Fibroblast of the conjunctiva (primary cell): Measurements from ENCODE around the gene B4GALT6.

Experiments used
- DNase-seq: peaks from one replicate; pipeline ENCODE4 v3.0.0-alpha.2; 2010; ENCODE audit warnings: low read depth

Gene B4GALT6

DNA sequence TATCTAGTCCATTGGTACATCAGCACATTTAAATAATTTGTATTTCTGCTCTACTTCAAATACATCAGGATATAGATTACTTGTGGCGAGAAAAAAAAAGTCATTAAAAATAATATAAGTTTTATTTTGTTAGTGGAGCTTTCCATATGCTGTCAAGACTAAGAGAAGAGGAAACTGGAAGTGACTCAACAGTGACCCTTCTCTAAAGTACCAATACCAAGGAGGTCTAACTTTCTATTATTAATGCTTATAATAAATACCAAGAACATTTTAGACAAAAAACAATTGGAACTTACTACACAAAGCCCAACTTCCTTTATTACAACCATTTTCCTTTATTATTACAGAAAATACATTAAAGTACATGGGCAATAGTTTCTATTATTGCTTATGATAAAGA, 52.9 kb downstream of the B4GALT6 start:
- DNase-seq, result no peak

DNA sequence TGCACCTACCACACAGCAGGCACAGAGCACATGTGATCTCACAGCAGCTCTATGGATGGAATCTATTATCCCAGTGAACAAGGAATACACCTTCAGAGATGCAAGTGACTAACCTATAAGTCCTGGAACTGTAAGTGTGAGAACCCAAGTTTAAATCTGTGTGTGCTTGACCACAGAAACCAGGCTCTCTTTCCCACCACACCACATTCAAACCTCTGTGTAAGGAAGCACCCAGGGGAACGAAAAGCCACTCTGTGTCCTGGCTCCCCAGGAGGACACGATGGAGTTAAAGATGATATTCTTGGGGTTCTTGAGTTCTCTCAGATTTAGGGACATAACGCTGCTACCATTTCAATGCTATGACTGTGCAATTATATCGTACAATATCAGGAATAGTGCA, 53.8 kb downstream of the B4GALT6 start:
- no peak for DNase-seq

DNA sequence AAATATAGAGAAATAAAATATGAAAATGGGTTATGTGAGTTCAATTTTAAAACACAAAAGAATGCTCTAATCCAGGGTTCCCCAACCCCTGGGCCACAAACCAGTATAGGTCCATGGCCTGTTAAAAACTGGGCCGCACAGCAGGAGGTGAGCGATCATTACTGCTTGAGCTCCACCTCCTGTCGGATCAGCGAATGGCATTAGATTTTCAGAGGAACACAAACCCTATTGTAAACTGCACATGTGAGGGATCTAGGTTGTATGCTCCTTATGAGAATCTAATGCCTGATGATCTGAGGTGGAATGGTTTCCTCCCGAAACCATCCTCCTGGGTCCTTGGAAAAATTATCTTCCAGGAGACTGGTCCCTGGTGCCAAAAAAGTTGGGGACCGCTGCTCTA, 58.0 kb downstream of the B4GALT6 start:
- DNase-seq, result no peak

GRCh38 chr18:31624892-31625640, 59.3 kb downstream of the B4GALT6 start:
- no peak for DNase-seq

DNA sequence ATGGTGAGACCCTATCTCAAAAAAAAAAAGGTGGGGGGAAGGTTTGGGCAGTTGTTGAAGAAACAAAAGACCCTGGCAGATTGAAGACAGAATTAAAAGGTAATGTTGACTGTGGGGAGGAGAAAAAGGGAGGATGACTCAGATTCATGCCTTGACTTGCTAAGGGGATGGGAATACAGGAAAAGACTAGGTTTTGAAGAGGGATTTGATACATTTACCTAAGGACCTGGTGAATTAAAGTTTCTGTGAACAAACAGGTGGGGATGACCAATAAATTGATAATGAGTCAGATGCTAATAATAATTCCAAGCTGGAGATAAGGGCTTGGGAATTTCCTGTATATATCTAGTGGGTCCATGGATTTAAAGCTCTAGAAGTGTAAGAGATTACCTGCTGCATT, 65.1 kb downstream of the B4GALT6 start:
- no peak for DNase-seq

GRCh38 chr18:31618801-31619200, 65.6 kb downstream of the B4GALT6 start:
- no peak for DNase-seq

GRCh38 chr18:31617031-31617717, 67.2 kb downstream of the B4GALT6 start:
- DNase-seq, result no peak

DNA sequence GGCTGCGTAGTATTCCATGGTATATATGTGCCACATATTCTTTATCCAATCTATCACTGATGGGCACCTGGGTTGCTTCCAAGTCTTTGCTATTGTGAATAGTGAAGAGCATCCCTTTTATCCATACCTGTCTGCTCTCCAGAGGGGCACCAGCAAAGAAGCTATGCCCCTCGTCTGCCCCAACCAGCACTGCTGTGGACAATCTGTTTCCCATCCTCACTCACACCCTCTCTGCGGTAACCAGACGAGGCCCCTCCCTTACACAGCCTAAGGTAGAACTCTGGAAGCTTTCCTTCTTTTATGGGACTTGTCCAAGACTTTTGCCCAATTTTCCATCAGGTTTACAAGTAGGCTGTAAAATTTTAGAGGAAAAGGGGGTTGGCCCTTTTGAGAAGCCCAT, 67.8 kb downstream of the B4GALT6 start:
- DNase-seq, result no peak

DNA sequence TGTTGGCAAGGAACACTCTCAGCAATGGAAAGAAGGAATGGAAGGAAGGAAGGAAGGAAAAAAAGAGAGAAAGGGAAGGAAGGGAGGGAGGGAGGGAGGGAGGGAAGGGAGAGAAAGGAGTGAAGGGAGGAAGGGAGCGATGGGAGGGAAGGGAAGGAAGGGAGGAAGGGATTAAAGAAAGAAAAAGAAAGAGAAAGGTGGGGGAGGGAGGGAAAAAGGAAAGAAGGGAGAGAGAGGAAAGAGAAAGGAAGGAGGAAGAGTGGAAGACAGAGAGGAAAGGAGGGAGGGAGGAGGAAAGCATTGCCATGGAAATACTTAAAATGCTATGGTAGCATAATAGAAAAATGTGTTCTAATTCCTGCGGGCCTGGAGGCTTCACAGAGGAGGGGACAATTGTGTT, 70.3 kb downstream of the B4GALT6 start:
- DNase-seq, result no peak

DNA sequence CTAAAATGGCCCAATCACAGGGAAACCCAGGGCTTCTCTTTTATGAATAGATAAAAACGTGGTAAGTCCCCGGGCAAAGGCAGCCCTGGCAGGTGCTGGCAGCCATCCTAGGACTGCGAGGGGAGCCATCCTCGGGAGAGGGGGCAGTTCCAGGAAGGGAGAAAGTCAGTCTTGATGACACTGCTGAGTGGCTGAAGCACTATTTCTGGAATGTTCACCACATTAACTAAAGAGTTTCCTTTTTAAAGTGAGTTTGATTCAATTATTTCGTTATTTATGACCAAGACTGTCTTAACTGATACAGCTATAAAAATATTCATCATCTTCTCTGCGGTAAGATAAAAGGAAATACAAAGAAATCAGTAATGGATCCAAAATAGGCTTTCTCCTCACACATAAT, 72.3 kb downstream of the B4GALT6 start:
- DNase-seq, result no peak

DNA sequence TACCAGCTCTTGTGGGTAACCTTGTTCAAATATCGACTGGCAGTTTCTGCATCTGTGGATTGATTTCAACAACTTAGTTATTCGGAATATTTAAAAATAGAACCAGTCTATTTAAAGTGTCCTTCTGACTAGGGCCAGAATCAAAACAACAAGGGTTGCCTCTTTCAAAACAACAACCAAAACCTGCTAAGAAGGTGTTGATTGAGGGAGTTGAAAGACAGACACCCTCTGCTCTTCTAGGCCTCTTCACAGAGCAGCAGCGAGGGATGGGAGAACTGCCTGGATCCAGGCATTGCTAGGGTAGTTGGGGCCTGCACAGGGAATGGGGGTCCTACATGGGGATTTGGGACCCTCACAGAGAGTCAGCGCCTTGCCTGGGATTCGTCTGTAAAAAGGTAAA, 72.9 kb downstream of the B4GALT6 start:
- no peak for DNase-seq

- DNase-seq, result no peak
These were observed 73.8 kb downstream of the B4GALT6 start for GRCh38 chr18:31610286-31611205.

DNA sequence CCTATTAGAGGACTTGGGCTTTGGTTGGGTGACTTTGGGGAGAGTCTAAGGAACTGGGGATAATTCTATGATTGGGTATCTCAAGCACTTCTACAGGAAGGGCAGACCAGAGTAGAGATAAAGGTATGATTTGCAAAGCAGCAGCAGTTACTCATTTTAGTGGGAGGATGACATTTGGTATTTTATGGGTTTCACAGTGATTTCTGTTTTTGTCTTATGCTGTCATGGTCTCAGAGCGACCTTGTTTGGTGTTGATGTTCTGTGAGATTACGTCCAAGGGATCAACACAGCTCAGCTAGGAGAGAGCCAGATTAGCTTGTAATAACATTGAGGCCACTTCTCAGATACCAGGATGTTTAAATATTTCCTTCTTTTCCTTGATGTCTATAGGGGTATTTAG, 74.5 kb downstream of the B4GALT6 start:
- DNase-seq, result no peak

- DNase-seq, result no peak
These were observed 77.0 kb downstream of the B4GALT6 start for GRCh38 chr18:31607384-31607783.

- DNase-seq, result no peak
These were observed 78.1 kb downstream of the B4GALT6 start for GRCh38 chr18:31606265-31606664.

DNA sequence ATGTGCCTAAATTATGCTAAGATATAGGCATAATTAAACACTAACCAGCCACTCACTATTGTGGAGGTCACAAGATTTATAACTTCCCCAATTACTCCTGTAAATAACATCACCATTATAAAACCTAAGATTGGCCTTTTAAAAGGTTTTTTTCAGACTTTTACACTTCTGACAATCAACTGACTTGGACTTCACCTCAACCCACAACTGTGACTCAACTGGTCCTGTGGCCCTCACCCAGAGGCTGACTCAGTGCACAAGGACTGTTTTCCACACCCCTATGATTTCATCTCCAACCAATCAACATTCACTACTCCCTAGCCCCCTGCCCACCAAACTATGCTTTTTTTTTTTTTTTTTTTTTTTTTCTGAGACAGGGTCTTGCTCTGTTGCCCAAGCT, 81.1 kb downstream of the B4GALT6 start:
- no peak for DNase-seq

GRCh38 chr18:31598021-31598805, 86.2 kb downstream of the B4GALT6 start:
- no peak for DNase-seq

DNA sequence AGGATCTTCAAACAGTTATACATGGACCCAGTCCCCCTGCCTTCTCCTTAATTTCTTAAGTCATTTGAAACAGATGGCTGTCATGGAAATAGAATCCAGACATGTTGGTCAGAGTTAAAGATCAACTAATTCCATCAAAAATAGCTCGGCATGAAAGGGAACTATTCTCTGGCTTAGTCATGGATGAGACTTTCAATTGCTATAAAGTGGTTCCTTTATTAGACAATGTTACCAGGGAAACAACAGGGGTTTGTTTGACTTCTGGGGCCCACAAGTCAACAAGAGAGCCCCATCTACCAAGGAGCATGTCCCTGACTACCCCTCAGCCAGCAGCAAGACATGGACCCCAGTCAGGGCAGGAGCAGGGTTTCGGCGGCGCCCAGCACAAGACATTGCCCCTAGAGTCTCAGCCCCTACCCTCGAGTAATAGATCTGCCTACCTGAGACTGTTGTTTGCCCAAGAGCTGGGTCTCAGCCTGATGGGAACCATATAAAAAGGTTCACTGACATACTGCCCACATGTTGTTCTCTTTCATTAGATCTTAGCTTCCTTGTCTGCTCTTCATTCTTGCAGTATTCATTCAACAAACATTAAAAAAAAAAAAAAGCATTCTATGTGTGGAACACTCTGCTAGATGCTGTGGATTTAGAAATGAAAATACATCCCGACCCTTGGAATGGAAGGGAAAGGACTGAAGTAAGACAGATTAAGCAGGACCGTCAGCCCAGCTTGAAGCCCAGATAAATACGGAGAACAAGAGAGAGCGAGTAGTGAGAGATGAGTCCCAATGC, 88.1 kb downstream of the B4GALT6 start:
- no peak for DNase-seq

DNA sequence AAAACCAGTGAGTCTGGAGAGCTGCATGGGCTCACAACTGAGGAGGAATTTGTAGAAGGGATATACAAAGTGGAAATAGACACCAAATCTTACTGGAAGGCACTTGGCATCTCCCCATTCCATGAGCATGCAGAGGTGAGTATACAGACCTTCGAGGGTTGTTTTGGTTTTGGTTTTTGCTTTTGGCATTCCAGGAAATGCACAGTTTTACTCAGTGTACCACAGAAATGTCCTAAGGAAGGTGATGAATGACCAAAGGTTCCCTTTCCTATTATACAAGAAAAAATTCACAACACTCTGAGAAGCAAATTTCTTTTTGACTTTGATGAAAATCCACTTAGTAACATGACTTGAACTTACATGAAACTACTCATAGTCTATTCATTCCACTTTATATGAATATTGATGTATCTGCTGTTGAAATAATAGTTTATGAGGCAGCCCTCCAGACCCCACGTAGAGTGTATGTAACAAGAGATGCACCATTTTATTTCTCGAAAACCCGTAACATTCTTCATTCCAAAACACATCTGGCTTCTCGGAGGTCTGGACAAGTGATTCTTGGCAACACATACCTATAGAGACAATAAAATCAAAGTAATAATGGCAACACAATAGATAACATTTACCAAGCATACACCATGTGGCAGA, 89.1 kb downstream of the B4GALT6 start:
- no peak for DNase-seq

GRCh38 chr18:31592506-31593157, 91.7 kb downstream of the B4GALT6 start:
- DNase-seq, result no peak
